Sigmoid colon (tissue), 7 donors: ENCODE measurements around the gene AKAP12. TPM values are rescaled to one million over a fixed set of nuclear protein-coding genes. Genes with fewer than 3 reads are reported as not detected.
A peak's percentile ranks its signal among the peaks of the same experiment; 100 is the strongest.

Experiments used
- DNase-seq: peaks from one replicate; pipeline ENCODE4 v3.0.0-alpha.2; 2019
- H3K27ac ChIP-seq, 4 donors: fragments of 200-600 bp; sonication (generic); one replicate each; pipeline ENCODE4 v1.5.1; 2016 to 2019; ENCODE audit warnings: mild to moderate bottlenecking in 1 of 4
- H3K27me3 ChIP-seq, 3 donors: fragments of 200-600 bp; sonication (generic); one replicate each; pipeline ENCODE4 v1.5.1; 2019; ENCODE audit warnings: mild to moderate bottlenecking in 1 of 3
- H3K36me3 ChIP-seq, 4 donors: fragments of 200-600 bp; sonication (generic); one replicate each; pipeline ENCODE4 v1.5.1; 2016 to 2019
- H3K4me1 ChIP-seq, 4 donors: fragments of 200-600 bp; sonication (generic); one replicate each; pipeline ENCODE4 v1.5.1; 2017 to 2019
- H3K4me3 ChIP-seq, 4 donors: fragments of 200-600 bp; sonication (generic); one replicate each; pipeline ENCODE4 v1.5.1; 2017 to 2019; ENCODE audit warnings: mild to moderate bottlenecking in 2 of 4, moderate library complexity in 1 of 4
- H3K9me3 ChIP-seq, 4 donors: fragments of 200-600 bp in 3 of 4; sonication (generic) in 3 of 4; one replicate each; pipeline versions ENCODE4 v1.5.1 to v1.6.1; 2013 to 2019
- EP300 ChIP-seq, 4 donors: sonication (generic); formaldehyde crosslinking; IDR thresholded peaks; one replicate each; pipeline ENCODE4 v1.6.1; 2017; ENCODE audit warnings: antibody characterized with exemption in 4 of 4
- POLR2A ChIP-seq, 2 donors: fragments of 450-650 bp; IDR thresholded peaks; one replicate each; pipeline ENCODE4 v1.6.1; 2016; ENCODE audit warnings: antibody characterized with exemption in 2 of 2, mild to moderate bottlenecking in 2 of 2, moderate library complexity in 2 of 2
- POLR2AphosphoS5 ChIP-seq, 4 donors: sonication (generic); formaldehyde crosslinking; IDR thresholded peaks; one replicate each; pipeline ENCODE4 v1.6.1; 2017; ENCODE audit warnings: antibody characterized with exemption in 4 of 4
- WGBS, 2 donors: extraction: QIAGEN DNeasy Blood & Tissue Kit; methylation state at CpG; one replicate each; pipeline ENCODE4 v1.1.7; 2013; 5-methylcytosine and 5-hydroxymethylcytosine counted together
- intact Hi-C: fragments of 100-400 bp; cut with DNase I; formaldehyde crosslinking; loops from one replicate; pipeline ENCODE4 v1.15.1; 2023
- polyA plus RNA-seq, 3 donors: library from polyadenylated mRNA; stranded (reverse); fragments of 200-250 nt; gene quantifications; one replicate each; pipeline ENCODE4 v1.2.3, GENCODE V29; 2013
- total RNA-seq, 4 donors: library from RNA; depleted of rRNA; stranded (reverse); fragments of >200 nt; gene quantifications; one replicate each; pipeline ENCODE4 v1.1.0, GENCODE V29; 2016
- TF ChIP-seq, protein P1 (sequence below), 4 experiments: fragments of 450-650 bp in 3 of 4; fragments of 200-600 bp in 1 of 4; IDR thresholded peaks; one replicate each; pipeline ENCODE4 v1.5.1; 2016 to 2019; ENCODE audit warnings: antibody characterized with exemption in 4 of 4, mild to moderate bottlenecking in 3 of 4, moderate library complexity in 2 of 4
- donor health status: healthy with polysubstance abuse.
- donor health status: Bipolar disorder and iron deficiency.
- donor health status: healthy.

AKAP12 gene
- total and polyA plus RNA-seq, 7 donors = 1.2 to 244 (median 133) TPM

DNA sequence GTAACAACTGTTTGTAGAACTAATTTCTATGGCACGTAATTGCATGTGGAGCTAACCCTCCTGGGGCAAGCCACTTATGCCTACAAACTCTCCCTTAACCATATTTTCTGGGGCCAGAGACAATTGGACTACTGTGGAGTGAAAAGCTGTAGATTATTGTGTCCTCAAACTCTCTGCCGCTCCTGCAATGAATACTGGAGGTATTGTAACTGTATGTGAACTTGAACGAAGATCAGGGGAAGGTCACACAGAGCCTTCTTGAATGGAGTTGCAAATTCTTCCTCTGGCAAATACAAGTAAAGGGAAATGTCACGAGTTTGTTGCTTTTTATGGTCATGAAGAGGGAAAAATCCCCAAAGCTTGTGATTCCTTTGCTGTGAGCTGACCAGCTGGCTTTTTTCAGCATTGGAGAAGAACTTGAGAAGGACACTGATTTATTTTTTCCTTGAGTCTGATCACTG, 18.2 kb downstream of the AKAP12 start:
- WGBS, 2 donors = 49 to 57% methylated on average over 4 of the region's 4 CpGs
- Histone ChIP-seq H3K9me3 (no peaks in the 10 kb centered on the region), H3K27ac (peak overlapping the region; percentile 50 to 79 (median 66)), H3K4me3 (no peak overlapping the region), H3K36me3 (no peaks in the 10 kb centered on the region), H3K4me1 (peaks cover 0 to 86% (median 73%) of the 10 kb centered on the region in 4 donors), H3K27me3 (no peaks in the 10 kb centered on the region)
- intact Hi-C loops = no loop called here
- TF ChIP-seq POLR2AphosphoS5 (IDR thresholded peaks at IDR 0.05) = peak in 3 of 4 donors; percentile 43 to 59 (median 50)
- TF ChIP-seq POLR2A (IDR thresholded peaks at IDR 0.05) = no peak
- TF ChIP-seq, protein P1, sequence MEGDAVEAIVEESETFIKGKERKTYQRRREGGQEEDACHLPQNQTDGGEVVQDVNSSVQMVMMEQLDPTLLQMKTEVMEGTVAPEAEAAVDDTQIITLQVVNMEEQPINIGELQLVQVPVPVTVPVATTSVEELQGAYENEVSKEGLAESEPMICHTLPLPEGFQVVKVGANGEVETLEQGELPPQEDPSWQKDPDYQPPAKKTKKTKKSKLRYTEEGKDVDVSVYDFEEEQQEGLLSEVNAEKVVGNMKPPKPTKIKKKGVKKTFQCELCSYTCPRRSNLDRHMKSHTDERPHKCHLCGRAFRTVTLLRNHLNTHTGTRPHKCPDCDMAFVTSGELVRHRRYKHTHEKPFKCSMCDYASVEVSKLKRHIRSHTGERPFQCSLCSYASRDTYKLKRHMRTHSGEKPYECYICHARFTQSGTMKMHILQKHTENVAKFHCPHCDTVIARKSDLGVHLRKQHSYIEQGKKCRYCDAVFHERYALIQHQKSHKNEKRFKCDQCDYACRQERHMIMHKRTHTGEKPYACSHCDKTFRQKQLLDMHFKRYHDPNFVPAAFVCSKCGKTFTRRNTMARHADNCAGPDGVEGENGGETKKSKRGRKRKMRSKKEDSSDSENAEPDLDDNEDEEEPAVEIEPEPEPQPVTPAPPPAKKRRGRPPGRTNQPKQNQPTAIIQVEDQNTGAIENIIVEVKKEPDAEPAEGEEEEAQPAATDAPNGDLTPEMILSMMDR (IDR thresholded peaks at IDR 0.05) = no peak
- peak in 1 of 4 donors; percentile 31 for TF ChIP-seq EP300 (IDR thresholded peaks at IDR 0.05)
- DNase-seq = no peak

DNA sequence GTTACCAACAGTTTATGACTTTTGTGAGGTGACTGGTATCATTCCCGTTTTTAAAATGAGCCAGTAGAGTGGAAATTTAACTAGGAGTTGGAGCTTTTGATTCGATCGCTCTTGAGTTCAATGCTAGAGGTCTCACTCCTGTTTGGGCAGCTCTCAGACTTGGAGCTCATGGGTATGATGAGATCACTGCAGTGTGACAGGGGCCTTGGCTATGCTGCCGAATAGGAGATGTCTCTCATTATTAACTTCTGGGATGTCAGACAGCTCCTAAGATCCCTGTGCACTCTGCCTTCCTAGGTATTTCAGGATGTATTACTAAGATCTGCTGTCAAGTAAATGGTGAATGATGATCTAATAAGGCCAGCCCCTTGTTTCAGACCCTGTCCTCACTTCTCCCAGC, 20.4 kb downstream of the AKAP12 start:
- no peaks in the 10 kb centered on the region for H3K27me3 ChIP-seq
- H3K36me3 ChIP-seq = no peaks in the 10 kb centered on the region
- no peak overlapping the region for H3K4me3 ChIP-seq
- TF ChIP-seq POLR2AphosphoS5 (IDR thresholded peaks at IDR 0.05) = peak in 1 of 4 donors; percentile 2
- TF ChIP-seq, protein P1 (IDR thresholded peaks at IDR 0.05) = no peak
- no peak for DNase-seq
- intact Hi-C loops = no loop called here
- H3K27ac ChIP-seq = peak overlapping the region in 2 of 4 donors; percentile 40 to 61
- WGBS, 2 donors = 82% methylated on average over 4 of the region's 4 CpGs
- peaks cover 0 to 80% (median 67%) of the 10 kb centered on the region in 4 donors for H3K4me1 ChIP-seq
- H3K9me3 ChIP-seq = no peaks in the 10 kb centered on the region

DNA sequence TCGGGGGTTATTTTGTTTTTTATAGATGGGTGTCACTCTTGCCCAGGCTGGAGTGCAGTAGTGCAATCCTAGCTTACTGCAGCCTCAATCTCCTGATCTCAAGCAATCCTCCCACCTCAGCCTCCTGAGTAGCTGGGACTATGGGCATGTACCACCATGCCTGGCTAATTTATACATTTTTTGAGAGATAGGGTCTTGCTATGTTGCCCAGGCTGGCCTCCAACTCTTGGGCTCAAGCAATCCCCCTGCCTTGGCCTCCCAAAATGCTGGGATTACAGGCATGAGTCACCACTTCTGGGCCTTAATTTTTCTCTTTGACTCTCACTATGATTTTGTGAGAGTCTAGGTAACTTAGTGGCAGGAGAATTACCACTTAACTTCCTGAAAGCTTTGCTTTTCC, 23.3 kb downstream of the AKAP12 start:
- Histone ChIP-seq H3K27ac (peak overlapping the region in 2 of 4 donors; percentile 30 to 61), H3K27me3 (no peaks in the 10 kb centered on the region), H3K9me3 (no peaks in the 10 kb centered on the region), H3K4me1 (peaks cover 0 to 68% (median 51%) of the 10 kb centered on the region in 4 donors), H3K4me3 (no peak overlapping the region), H3K36me3 (no peaks in the 10 kb centered on the region)
- WGBS, 2 donors = 40 to 77% methylated on average over 1 of the region's 1 CpG
- TF ChIP-seq, protein P1 (IDR thresholded peaks at IDR 0.05) = no peak
- TF ChIP-seq POLR2AphosphoS5 (IDR thresholded peaks at IDR 0.05) = no peak
- TF ChIP-seq EP300 (IDR thresholded peaks at IDR 0.05) = no peak
- DNase-seq = no peak
- intact Hi-C loops = no loop called here

DNA sequence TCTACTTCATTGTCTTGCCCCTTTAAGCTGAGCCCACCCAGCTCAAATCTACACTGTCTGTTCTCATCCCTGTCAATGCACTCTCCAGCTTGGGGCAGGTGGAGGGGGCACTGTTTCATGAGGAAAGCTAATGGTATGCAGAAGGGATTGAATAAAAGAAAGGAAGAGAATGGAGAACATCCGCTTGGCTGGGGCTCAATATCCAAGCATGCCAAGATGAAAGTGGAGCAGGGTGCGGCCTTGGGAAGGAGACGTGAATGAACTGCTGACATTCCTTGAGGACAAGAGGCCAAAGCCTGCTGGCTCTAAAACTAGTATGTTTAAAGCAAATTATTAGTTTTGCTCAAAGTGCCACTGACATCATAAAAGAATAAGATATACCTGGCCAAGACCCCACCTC, 24.2 kb downstream of the AKAP12 start:
- peak overlapping the region in 2 of 4 donors; percentile 29 to 61 for H3K27ac ChIP-seq
- H3K36me3 ChIP-seq = no peaks in the 10 kb centered on the region
- intact Hi-C loops = no loop called here
- no peak overlapping the region for H3K4me3 ChIP-seq
- 78 to 83% methylated on average over 3 of the region's 3 CpGs for WGBS, 2 donors
- DNase-seq = peak; percentile 80
- H3K4me1 ChIP-seq = peaks cover 0 to 67% (median 42%) of the 10 kb centered on the region in 4 donors
- H3K9me3 ChIP-seq = no peaks in the 10 kb centered on the region
- TF ChIP-seq POLR2A (IDR thresholded peaks at IDR 0.05) (no peak), POLR2AphosphoS5 (IDR thresholded peaks at IDR 0.05) (peak in 2 of 4 donors; percentile 8 to 20), EP300 (IDR thresholded peaks at IDR 0.05) (no peak)
- TF ChIP-seq, protein P1 (IDR thresholded peaks at IDR 0.05) = no peak
- no peaks in the 10 kb centered on the region for H3K27me3 ChIP-seq

DNA sequence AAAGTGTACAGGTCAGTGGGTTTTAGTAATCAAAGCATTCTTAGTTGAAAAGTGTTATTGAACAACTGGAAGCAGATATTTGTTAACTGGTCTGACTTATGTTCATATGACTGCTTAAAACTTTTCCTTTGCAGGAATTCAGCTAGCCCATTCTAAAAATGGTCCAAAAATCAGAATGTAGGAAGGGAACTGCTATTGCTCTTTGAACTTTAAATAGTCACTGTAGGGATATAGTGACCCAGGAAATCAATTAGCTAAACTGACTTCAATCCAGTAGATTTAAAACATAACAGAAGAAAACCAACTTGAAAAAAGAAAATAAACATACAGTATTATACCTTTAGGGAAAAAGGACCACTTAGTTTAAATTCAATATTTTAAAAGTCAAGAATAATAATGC, 25.5 kb downstream of the AKAP12 start:
- H3K36me3 ChIP-seq = no peaks in the 10 kb centered on the region
- H3K4me1 ChIP-seq = peaks cover 0 to 67% (median 46%) of the 10 kb centered on the region in 4 donors
- no peaks in the 10 kb centered on the region for H3K27me3 ChIP-seq
- H3K4me3 ChIP-seq = no peak overlapping the region
- DNase-seq = no peak
- H3K9me3 ChIP-seq = no peaks in the 10 kb centered on the region
- TF ChIP-seq POLR2AphosphoS5 (IDR thresholded peaks at IDR 0.05) (no peak), POLR2A (IDR thresholded peaks at IDR 0.05) (no peak), EP300 (IDR thresholded peaks at IDR 0.05) (no peak)
- TF ChIP-seq, protein P1 (IDR thresholded peaks at IDR 0.05) = no peak
- H3K27ac ChIP-seq = peak overlapping the region in 1 of 4 donors; percentile 61
- intact Hi-C loops = no loop called here
